PC-9 (cell line): ENCODE data around the gene MPV17. TPM values are rescaled to one million over a fixed set of nuclear protein-coding genes. Genes with fewer than 3 reads are reported as not detected.

Source experiments
- BruUV-seq: library from RNA; stranded (reverse); fragments of 400-500 nt; replicated peaks from 2 replicates; lab custom pipeline; 2021; lab: Mats Ljungman, UMichigan
- CTCF ChIA-PET: fragments of 300-600 bp; sonication (Branson Sonifier 250); formaldehyde crosslinking; loops from one replicate; lab custom pipeline; 2022; ENCODE audit warnings: antibody characterized with exemption; lab: Charles Lee
- POLR2A ChIA-PET: fragments of 300-600 bp; sonication (Branson Sonifier 250); formaldehyde crosslinking; loops from one replicate; lab custom pipeline; 2022; ENCODE audit warnings: antibody characterized with exemption; ENCODE audit not compliant: unreplicated experiment; lab: Charles Lee
- DNase-seq, 2 experiments: peaks; one replicate each; pipeline versions ENCODE4 v3.0.0 to v3.0.0-alpha.2; 2015 to 2022; ENCODE audit warnings: mixed read lengths in 1 of 2
- H2AFZ ChIP-seq: fragments of 200-600 bp; sonication (generic); 2 replicates; pipeline ENCODE4 v1.8.1; 2017; ENCODE audit warnings: antibody characterized with exemption
- H3F3A ChIP-seq: fragments of 200-600 bp; sonication (generic); 2 replicates; pipeline ENCODE4 v1.8.1; 2017; ENCODE audit warnings: antibody characterized with exemption, mild to moderate bottlenecking, low read depth; ENCODE audit not compliant: insufficient read depth
- H3K27ac ChIP-seq: fragments of 200-600 bp; sonication (generic); 2 replicates; pipeline ENCODE4 v1.6.1; 2016; ENCODE audit warnings: mixed run types
- H3K27me3 ChIP-seq: fragments of 200-600 bp; sonication (generic); 2 replicates; pipeline ENCODE4 v1.6.1; 2016; ENCODE audit warnings: low read depth, mixed run types; ENCODE audit not compliant: insufficient read depth
- H3K36me3 ChIP-seq: fragments of 200-600 bp; sonication (generic); 2 replicates; pipeline ENCODE4 v1.6.1; 2016; ENCODE audit warnings: low read depth, mixed run types
- H3K4me1 ChIP-seq: fragments of 200-600 bp; sonication (generic); replicated peaks from 2 replicates; pipeline ENCODE4 v1.6.1; 2016; ENCODE audit warnings: mixed run types; ENCODE audit not compliant: insufficient read depth
- H3K4me2 ChIP-seq: fragments of 200-600 bp; sonication (generic); 2 replicates; pipeline ENCODE4 v1.6.1; 2017; ENCODE audit warnings: mixed run types
- H3K4me3 ChIP-seq: fragments of 200-600 bp; sonication (generic); 2 replicates; pipeline ENCODE4 v1.6.1; 2016; ENCODE audit warnings: mixed run types
- H3K79me2 ChIP-seq: fragments of 200-600 bp; sonication (generic); 2 replicates; pipeline ENCODE4 v1.6.1; 2017; ENCODE audit warnings: low read depth, mixed run types
- H3K9me2 ChIP-seq: fragments of 200-600 bp; sonication (generic); 2 replicates; pipeline ENCODE4 v1.8.1; 2017; ENCODE audit warnings: mild to moderate bottlenecking; ENCODE audit not compliant: insufficient read depth
- H3K9me3 ChIP-seq: fragments of 200-600 bp; sonication (generic); 2 replicates; pipeline ENCODE4 v1.8.1; 2016; ENCODE audit warnings: low read depth; ENCODE audit not compliant: insufficient read depth
- H4K20me1 ChIP-seq: fragments of 200-600 bp; sonication (generic); 2 replicates; pipeline ENCODE4 v1.8.1; 2017; ENCODE audit not compliant: insufficient read depth
- EZH2 ChIP-seq: fragments of 200-600 bp; sonication (generic); IDR thresholded peaks from 2 replicates; pipeline ENCODE4 v1.8.0; 2017; ENCODE audit warnings: antibody characterized with exemption, low read depth
- intact Hi-C: fragments of 100-400 bp; cut with micrococcal nuclease; formaldehyde crosslinking; loops from one replicate; pipeline ENCODE4 v1.10.0; 2022; ENCODE audit not compliant: unreplicated experiment
- total RNA-seq: library from RNA; stranded (reverse); gene quantifications from 2 replicates; pipeline ENCODE4 v1.2.3, GENCODE V29; 2021
- TF ChIP-seq, protein P1 (sequence below): fragments of 200-600 bp; sonication (generic); conservative IDR thresholded peaks from 2 replicates; pipeline ENCODE4 v1.6.1; 2017; ENCODE audit warnings: mixed run types, antibody characterized with exemption, mild to moderate bottlenecking, moderate library complexity

MPV17 gene
- total RNA-seq, 1 experiment from 2014 or later: 47.5 TPM

DNA sequence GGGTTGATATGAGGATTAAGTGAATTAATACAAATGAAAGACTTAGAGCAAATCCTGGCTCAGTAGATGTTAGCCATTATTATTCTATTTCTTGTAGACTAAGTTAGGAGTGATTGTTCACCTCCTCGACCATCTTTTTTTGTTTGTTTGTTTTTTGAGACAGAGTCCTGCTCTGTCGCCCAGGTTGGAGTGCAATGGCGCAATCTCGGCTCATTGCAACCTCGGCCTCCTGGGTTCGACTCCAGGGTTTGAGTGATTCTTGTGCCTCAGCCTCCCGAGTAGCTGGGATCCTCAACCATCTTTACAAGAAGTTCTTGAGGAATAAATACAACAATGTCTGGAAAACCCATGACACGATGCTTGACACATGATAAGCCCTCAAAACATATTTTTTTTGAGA, 28.0 kb downstream of the MPV17 start:
- intact Hi-C loops: no loop called here
- H3K4me1 ChIP-seq: peaks cover 33% of the 10 kb centered on the region
- H3K27ac ChIP-seq: no peak overlapping the region
- DNase-seq: no peak
- H3K27me3 ChIP-seq: no peaks in the 10 kb centered on the region
- ChIA-PET POLR2A (no interaction called here), CTCF (interaction anchor here (0.6 kb wide), 1 partner anchor 59 kb away, joined by 7 read pairs; no protein-coding TSS in a partner anchor)
- H3K4me2 ChIP-seq: no peak overlapping the region
- H3K9me3 ChIP-seq: no peaks in the 10 kb centered on the region
- no peaks in the 10 kb centered on the region for H3K79me2 ChIP-seq
- no peaks in the 10 kb centered on the region for H3K36me3 ChIP-seq
- peaks cover 35% of the 10 kb centered on the region for H3F3A ChIP-seq
- no TSS peak for BruUV-seq
- no peak overlapping the region for H2AFZ ChIP-seq
- TF ChIP-seq, protein P1, sequence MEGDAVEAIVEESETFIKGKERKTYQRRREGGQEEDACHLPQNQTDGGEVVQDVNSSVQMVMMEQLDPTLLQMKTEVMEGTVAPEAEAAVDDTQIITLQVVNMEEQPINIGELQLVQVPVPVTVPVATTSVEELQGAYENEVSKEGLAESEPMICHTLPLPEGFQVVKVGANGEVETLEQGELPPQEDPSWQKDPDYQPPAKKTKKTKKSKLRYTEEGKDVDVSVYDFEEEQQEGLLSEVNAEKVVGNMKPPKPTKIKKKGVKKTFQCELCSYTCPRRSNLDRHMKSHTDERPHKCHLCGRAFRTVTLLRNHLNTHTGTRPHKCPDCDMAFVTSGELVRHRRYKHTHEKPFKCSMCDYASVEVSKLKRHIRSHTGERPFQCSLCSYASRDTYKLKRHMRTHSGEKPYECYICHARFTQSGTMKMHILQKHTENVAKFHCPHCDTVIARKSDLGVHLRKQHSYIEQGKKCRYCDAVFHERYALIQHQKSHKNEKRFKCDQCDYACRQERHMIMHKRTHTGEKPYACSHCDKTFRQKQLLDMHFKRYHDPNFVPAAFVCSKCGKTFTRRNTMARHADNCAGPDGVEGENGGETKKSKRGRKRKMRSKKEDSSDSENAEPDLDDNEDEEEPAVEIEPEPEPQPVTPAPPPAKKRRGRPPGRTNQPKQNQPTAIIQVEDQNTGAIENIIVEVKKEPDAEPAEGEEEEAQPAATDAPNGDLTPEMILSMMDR: no peak
- no peak for TF ChIP-seq EZH2
- no peaks in the 10 kb centered on the region for H3K9me2 ChIP-seq
- no peaks in the 10 kb centered on the region for H4K20me1 ChIP-seq
- no peak overlapping the region for H3K4me3 ChIP-seq

- Histone ChIP-seq H3K4me1 (peaks cover 33% of the 10 kb centered on the region), H3K36me3 (no peaks in the 10 kb centered on the region), H4K20me1 (no peaks in the 10 kb centered on the region), H3K4me3 (no peak overlapping the region), H3F3A (peaks cover 35% of the 10 kb centered on the region), H2AFZ (no peak overlapping the region), H3K9me2 (no peaks in the 10 kb centered on the region), H3K27me3 (no peaks in the 10 kb centered on the region), H3K4me2 (peak overlapping the region; percentile 58), H3K79me2 (no peaks in the 10 kb centered on the region), H3K27ac (peak overlapping the region; percentile 81), H3K9me3 (no peaks in the 10 kb centered on the region)
- ChIA-PET CTCF (interaction anchor here (1.1 to 2.6 kb wide), 3 partner anchors 10 to 275 kb away, joined by 3 to 22 read pairs (median 17); partner anchors contain the start of gene TRIM54), POLR2A (interaction anchor here (0.6 kb wide), 1 partner anchor 42 kb away, joined by 3 read pairs; no protein-coding TSS in a partner anchor)
- DNase-seq: no peak
- no peak for TF ChIP-seq EZH2
- TF ChIP-seq, protein P1: no peak
- intact Hi-C loops: no loop called here
- BruUV-seq: no TSS peak
Measured at GRCh38 chr2:27291865-27292264, 31.0 kb downstream of the MPV17 start.

- Histone ChIP-seq H3K9me2 (no peaks in the 10 kb centered on the region), H3K4me2 (no peak overlapping the region), H3K4me1 (peaks cover 33% of the 10 kb centered on the region), H3K4me3 (no peak overlapping the region), H3K79me2 (no peaks in the 10 kb centered on the region), H3K27me3 (no peaks in the 10 kb centered on the region), H3K27ac (no peak overlapping the region), H3F3A (peaks cover 35% of the 10 kb centered on the region), H4K20me1 (no peaks in the 10 kb centered on the region), H3K36me3 (no peaks in the 10 kb centered on the region), H2AFZ (no peak overlapping the region), H3K9me3 (no peaks in the 10 kb centered on the region)
- no peak for TF ChIP-seq EZH2
- TF ChIP-seq, protein P1: no peak
- no TSS peak for BruUV-seq
- intact Hi-C loops: no loop called here
- ChIA-PET POLR2A (no interaction called here), CTCF (interaction anchor here (0.6 kb wide), 1 partner anchor 124 kb away, joined by 4 read pairs; no protein-coding TSS in a partner anchor)
- DNase-seq: no peak
Measured at GRCh38 chr2:27290549-27290948, 32.3 kb downstream of the MPV17 start.
